PFSK-1 (cell line): ENCODE measurements around the gene TMEM147.

ENCODE experiments used
- FOXP2 ChIP-seq: optimal IDR thresholded peaks from 2 replicates; pipeline ENCODE3; 2011; ENCODE audit warnings: borderline replicate concordance, control low read depth, inconsistent platforms; ENCODE audit not compliant: insufficient read depth; ENCODE audit errors: extremely low read length, extremely low read depth
- POLR2AphosphoS5 ChIP-seq: IDR thresholded peaks from 2 replicates; pipeline ENCODE4 v1.6.1; 2012; ENCODE audit warnings: low read depth, mild to moderate bottlenecking, control low read depth, low read length, moderate library complexity
- REST ChIP-seq, 2 experiments: IDR thresholded peaks; 2 replicates each; pipeline versions ENCODE4 v1.6.1 to v1.8.0; 2011 to 2012; ENCODE audit warnings: low read depth in 2 of 2, low read length in 2 of 2, control low read depth in 1 of 2, inconsistent platforms in 1 of 2, mild to moderate bottlenecking in 1 of 2, moderate library complexity in 1 of 2; ENCODE audit not compliant: insufficient read depth in 1 of 2
- SIN3A ChIP-seq: IDR thresholded peaks from 2 replicates; pipeline ENCODE4 v1.6.1; 2012; ENCODE audit warnings: mild to moderate bottlenecking, low read length, moderate library complexity, borderline replicate concordance; ENCODE audit not compliant: insufficient read depth
- TAF1 ChIP-seq: IDR thresholded peaks from 2 replicates; pipeline ENCODE4 v1.6.1; 2012; ENCODE audit warnings: low read length, control low read depth, borderline replicate concordance; ENCODE audit not compliant: insufficient read depth

TMEM147 gene

GRCh38 chr19:35582760-35583159, 37.3 kb downstream of the TMEM147 start:
- TF ChIP-seq TAF1 (no peak), POLR2AphosphoS5 (no peak), FOXP2 (no peak), SIN3A (no peak), REST (IDR thresholded peaks at IDR 0.05; ENCODE audit: insufficient read depth in 1 of 2, low read depth in 2 of 2, low read length in 2 of 2) (no peak)

DNA sequence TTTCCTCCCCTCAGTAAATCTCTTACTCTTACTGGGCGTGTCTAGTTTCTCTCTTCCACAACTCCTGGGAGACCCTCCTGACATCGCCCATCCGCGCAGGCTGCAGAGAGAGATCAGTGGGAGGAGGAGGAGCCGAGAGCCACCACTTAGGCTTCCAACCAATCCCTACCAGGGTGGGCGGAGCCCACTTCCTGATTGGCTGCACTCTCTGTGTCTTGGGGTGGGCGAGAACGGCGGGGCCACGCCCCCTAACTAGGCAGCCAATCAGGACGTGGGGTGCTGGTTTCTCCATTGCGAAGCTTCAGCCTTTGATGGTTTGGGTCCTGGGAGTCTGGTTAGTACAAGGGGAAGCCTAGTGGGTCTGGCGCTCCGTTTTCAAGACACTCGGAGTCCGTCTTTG, 40.4 kb downstream of the TMEM147 start, which contains the start of gene PMIS2:
TSS of gene PMIS2 (plus strand) at position 326 of the 400 bp plus-strand sequence. CDS start 87 bp downstream, outside the sequence.
- no peak for TF ChIP-seq FOXP2
- TF ChIP-seq POLR2AphosphoS5, result no peak
- no peak for TF ChIP-seq TAF1
- no peak for TF ChIP-seq REST (IDR thresholded peaks at IDR 0.05; ENCODE audit: insufficient read depth in 1 of 2, low read depth in 2 of 2, low read length in 2 of 2)
- TF ChIP-seq SIN3A, result no peak

DNA sequence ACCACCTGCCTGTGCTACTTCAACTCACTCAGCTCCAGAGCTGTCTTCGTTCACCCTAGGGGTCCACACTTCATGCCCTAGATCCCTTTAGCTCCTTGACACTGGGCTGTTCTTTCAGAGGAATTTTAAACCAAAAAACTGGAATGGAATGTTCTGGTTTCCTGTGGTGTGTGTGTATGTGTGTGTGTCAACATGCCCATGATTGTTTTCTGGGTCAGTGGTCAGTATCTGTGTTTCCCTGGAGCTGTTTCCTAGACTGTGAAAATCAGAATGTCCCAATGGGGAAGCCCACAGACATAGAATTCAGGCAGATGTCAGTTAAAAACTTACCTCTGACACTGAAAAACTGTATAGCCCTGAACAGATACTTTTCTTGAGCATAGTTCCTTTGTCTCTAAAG, 41.9 kb downstream of the TMEM147 start:
- TF ChIP-seq SIN3A, result no peak
- no peak for TF ChIP-seq TAF1
- TF ChIP-seq FOXP2, result no peak
- TF ChIP-seq REST (IDR thresholded peaks at IDR 0.05; ENCODE audit: insufficient read depth in 1 of 2, low read depth in 2 of 2, low read length in 2 of 2), result no peak
- no peak for TF ChIP-seq POLR2AphosphoS5

- TF ChIP-seq SIN3A (no peak), POLR2AphosphoS5 (no peak), TAF1 (no peak), REST (IDR thresholded peaks at IDR 0.05; ENCODE audit: insufficient read depth in 1 of 2, low read depth in 2 of 2, low read length in 2 of 2) (no peak), FOXP2 (no peak)
Observed at GRCh38 chr19:35590875-35591274, 45.4 kb downstream of the TMEM147 start.

GRCh38 chr19:35592226-35592625, 46.8 kb downstream of the TMEM147 start:
- TF ChIP-seq POLR2AphosphoS5 (no peak), REST (IDR thresholded peaks at IDR 0.05; ENCODE audit: insufficient read depth in 1 of 2, low read depth in 2 of 2, low read length in 2 of 2) (no peak), FOXP2 (no peak), SIN3A (no peak), TAF1 (no peak)
